H9 (cell line): ENCODE measurements around the gene ITGA7. TPM values are rescaled to one million over a fixed set of nuclear protein-coding genes. Genes with fewer than 3 reads are reported as not detected.
A peak's percentile ranks its signal among the peaks of the same experiment; 100 is the strongest.

Source experiments
- DNase-seq: peaks from one replicate; pipeline ENCODE4 v3.0.0-alpha.2; 2017
- H2AFZ ChIP-seq: one replicate; pipeline ENCODE4 v1.6.1; 2013; ENCODE audit warnings: mild to moderate bottlenecking, low read length, control low read depth, moderate library complexity
- H2AK5ac ChIP-seq: 2 replicates; pipeline ENCODE4 v1.6.1; 2013; ENCODE audit warnings: low read length, control low read depth, mixed read lengths; ENCODE audit not compliant: insufficient read length
- H2BK120ac ChIP-seq: one replicate; pipeline ENCODE4 v1.6.1; 2013; ENCODE audit warnings: low read depth, mild to moderate bottlenecking, low read length, control low read depth, inconsistent platforms; ENCODE audit not compliant: poor library complexity, severe bottlenecking
- H2BK12ac ChIP-seq: 2 replicates; pipeline ENCODE4 v1.6.1; 2013; ENCODE audit warnings: low read length, control low read depth, mixed read lengths, low read depth; ENCODE audit not compliant: insufficient read length
- H2BK15ac ChIP-seq: 2 replicates; pipeline ENCODE4 v1.6.1; 2013; ENCODE audit warnings: low read depth, low read length, control low read depth
- H2BK20ac ChIP-seq: one replicate; pipeline ENCODE4 v1.6.1; 2013; ENCODE audit warnings: low read depth, mild to moderate bottlenecking, low read length, control low read depth, inconsistent platforms; ENCODE audit not compliant: poor library complexity, severe bottlenecking
- H2BK5ac ChIP-seq: 2 replicates; pipeline ENCODE4 v1.6.1; 2013; ENCODE audit warnings: low read length, control low read depth, mixed read lengths; ENCODE audit not compliant: insufficient read length
- H3K14ac ChIP-seq: 2 replicates; pipeline ENCODE4 v1.6.1; 2013; ENCODE audit warnings: low read length, control low read depth; ENCODE audit not compliant: insufficient read depth
- H3K18ac ChIP-seq: 2 replicates; pipeline ENCODE4 v1.6.1; 2013; ENCODE audit warnings: low read depth, mild to moderate bottlenecking, mixed read lengths, low read length, control low read depth; ENCODE audit not compliant: insufficient read length
- H3K23ac ChIP-seq: 2 replicates; pipeline ENCODE4 v1.6.1; 2013; ENCODE audit warnings: low read length, control low read depth, mixed read lengths, low read depth; ENCODE audit not compliant: insufficient read length
- H3K23me2 ChIP-seq: 2 replicates; pipeline ENCODE4 v1.6.1; 2013; ENCODE audit warnings: low read depth, mild to moderate bottlenecking, mixed read lengths, low read length, control low read depth; ENCODE audit not compliant: insufficient read length, poor library complexity, severe bottlenecking
- H3K27ac ChIP-seq: 2 replicates; pipeline ENCODE4 v1.5.1; 2013; ENCODE audit warnings: low read length, control low read depth, mixed read lengths, low read depth; ENCODE audit not compliant: insufficient read length
- H3K27me3 ChIP-seq: 2 replicates; pipeline ENCODE4 v1.6.1; 2013; ENCODE audit warnings: low read length, control low read depth, inconsistent platforms; ENCODE audit not compliant: insufficient read depth
- H3K4ac ChIP-seq: 2 replicates; pipeline ENCODE4 v1.6.1; 2013; ENCODE audit warnings: low read depth, mild to moderate bottlenecking, control low read depth, inconsistent platforms, low read length, moderate library complexity
- H3K4me1 ChIP-seq: 2 replicates; pipeline ENCODE4 v1.6.1; 2013; ENCODE audit warnings: low read length, control low read depth, inconsistent platforms; ENCODE audit not compliant: insufficient read depth
- H3K4me2 ChIP-seq: 2 replicates; pipeline ENCODE4 v1.6.1; 2013; ENCODE audit warnings: low read length, control low read depth, mixed read lengths; ENCODE audit not compliant: insufficient read length, insufficient read depth
- H3K56ac ChIP-seq: 2 replicates; pipeline ENCODE4 v1.6.1; 2013; ENCODE audit warnings: low read depth, mild to moderate bottlenecking, mixed read lengths, low read length, control low read depth; ENCODE audit not compliant: insufficient read length
- H3K79me1 ChIP-seq: 2 replicates; pipeline ENCODE4 v1.6.1; 2013; ENCODE audit warnings: low read depth, mild to moderate bottlenecking, moderate library complexity, low read length, control low read depth, inconsistent platforms; ENCODE audit not compliant: insufficient read depth, poor library complexity, severe bottlenecking
- H3K79me2 ChIP-seq: 2 replicates; pipeline ENCODE4 v1.6.1; 2013; ENCODE audit warnings: low read length, control low read depth, inconsistent platforms; ENCODE audit not compliant: insufficient read depth
- H3K9ac ChIP-seq: 2 replicates; pipeline ENCODE4 v1.6.1; 2013; ENCODE audit warnings: low read length, control low read depth, mixed read lengths; ENCODE audit not compliant: insufficient read length; ENCODE audit errors: extremely low read depth
- H3K9me3 ChIP-seq: one replicate; pipeline ENCODE4 v1.6.1; 2013; ENCODE audit warnings: low read depth, low read length, inconsistent platforms; ENCODE audit not compliant: control insufficient read depth
- H3T11ph ChIP-seq: one replicate; pipeline ENCODE4 v1.6.1; 2013; ENCODE audit warnings: mild to moderate bottlenecking, low read length, control low read depth, inconsistent platforms
- H4K20me1 ChIP-seq: one replicate; pipeline ENCODE4 v1.6.1; 2013; ENCODE audit not compliant: control insufficient read depth, insufficient read length, insufficient read depth
- H4K5ac ChIP-seq: 2 replicates; pipeline ENCODE4 v1.6.1; 2013; ENCODE audit warnings: low read depth, mild to moderate bottlenecking, mixed read lengths, low read length, control low read depth; ENCODE audit not compliant: insufficient read length
- H4K8ac ChIP-seq: replicated peaks from 2 replicates; pipeline ENCODE4 v1.6.1; 2013; ENCODE audit warnings: low read length, control low read depth, mixed read lengths, low read depth; ENCODE audit not compliant: insufficient read length
- H4K91ac ChIP-seq: 2 replicates; pipeline ENCODE4 v1.6.1; 2013; ENCODE audit warnings: low read depth, mild to moderate bottlenecking, moderate library complexity, mixed read lengths, low read length, control low read depth; ENCODE audit not compliant: insufficient read length
- H3K27ac Mint-ChIP-seq, 3 experiments: 2 replicates in 2 of 3; 3 replicates in 1 of 3; pipeline ENCODE4 v1.8.0; 2020 to 2021; ENCODE audit warnings: mixed read lengths in 3 of 3, mild to moderate bottlenecking in 1 of 3, moderate library complexity in 1 of 3
- H3K27me3 Mint-ChIP-seq: 2 replicates; pipeline ENCODE4 v1.8.0; 2021; ENCODE audit warnings: low read depth, mild to moderate bottlenecking, moderate library complexity, mixed read lengths
- H3K36me3 Mint-ChIP-seq, 3 experiments: 2 replicates in 2 of 3; 3 replicates in 1 of 3; pipeline ENCODE4 v1.8.0; 2020 to 2021; ENCODE audit warnings: low read depth in 3 of 3, mixed read lengths in 3 of 3; ENCODE audit not compliant: insufficient read depth in 1 of 3
- H3K4me1 Mint-ChIP-seq, 2 experiments: 2 replicates each; pipeline ENCODE4 v1.8.0; 2020; ENCODE audit warnings: mixed read lengths in 2 of 2
- H3K4me3 Mint-ChIP-seq, 2 experiments: 2 replicates in 1 of 2; 3 replicates in 1 of 2; pipeline ENCODE4 v1.8.0; 2020 to 2021; ENCODE audit warnings: mild to moderate bottlenecking in 2 of 2, mixed read lengths in 2 of 2, moderate library complexity in 1 of 2
- H3K9me3 Mint-ChIP-seq, 2 experiments: 2 replicates in 1 of 2; 3 replicates in 1 of 2; pipeline ENCODE4 v1.8.0; 2020; ENCODE audit warnings: mild to moderate bottlenecking in 2 of 2, mixed read lengths in 2 of 2, moderate library complexity in 1 of 2
- WGBS: extraction: QIAGEN DNeasy Blood & Tissue Kit; methylation state at CpG from one replicate; pipeline ENCODE4 v1.1.7; 2013; ENCODE audit warnings: missing lambda C conversion rate, low lambda C conversion rate, mixed read lengths; ENCODE audit not compliant: insufficient read length; ENCODE audit errors: extremely low coverage; 5-methylcytosine and 5-hydroxymethylcytosine counted together
- total RNA-seq: library from RNA; stranded (reverse); gene quantifications from 2 replicates; pipeline ENCODE4 v1.2.1, GENCODE V29; 2021
- TF ChIP-seq, protein P1 (sequence below): fragments of 200-600 bp; sonication (generic); conservative IDR thresholded peaks from 3 replicates; pipeline ENCODE4 v1.8.0; 2021; ENCODE audit warnings: antibody characterized with exemption, mild to moderate bottlenecking

ITGA7 gene
- total RNA-seq, 1 experiment from 2014 or later, result 119 TPM

DNA sequence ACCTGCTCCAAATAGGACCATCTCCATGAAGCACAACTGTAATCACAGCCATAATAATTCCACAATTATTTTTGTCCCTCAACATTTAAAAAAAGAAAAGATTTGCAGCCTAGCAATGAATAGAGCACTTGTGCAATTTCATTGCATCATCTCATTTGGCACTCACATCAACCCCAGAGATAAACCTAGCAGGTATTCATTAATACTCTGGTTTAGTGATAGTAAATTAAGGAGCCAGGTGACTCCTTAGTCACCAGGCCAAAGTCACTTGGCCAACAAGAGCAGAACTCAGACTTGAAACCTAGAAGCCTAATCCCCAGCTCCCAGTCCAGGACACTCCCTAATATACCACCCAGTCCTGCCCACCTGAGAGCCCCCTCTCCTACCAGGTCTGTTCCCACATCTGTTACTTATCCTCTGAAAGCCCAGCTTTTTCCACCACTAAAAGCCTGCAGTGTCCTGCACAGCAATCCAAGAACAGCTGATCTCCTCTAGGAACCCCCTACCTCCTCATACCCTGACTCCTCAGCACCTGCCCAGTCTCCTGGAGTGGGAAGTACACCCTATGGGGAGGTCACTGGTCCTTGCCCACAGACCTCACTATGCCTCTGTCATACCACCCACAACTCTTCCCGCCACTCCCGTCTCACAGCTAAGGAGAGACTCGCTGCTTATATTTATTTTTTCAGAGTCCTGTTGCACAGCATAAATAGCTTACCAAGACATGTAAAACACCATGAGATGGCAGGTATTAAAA lies 48.9 kb downstream of the ITGA7 start:
- Histone ChIP-seq H3K27me3 (no peaks in the 10 kb centered on the region), H2BK15ac (no peak overlapping the region), H2BK5ac (no peak overlapping the region), H3K4me2 (no peak overlapping the region), H4K5ac (no peak overlapping the region), H4K8ac (no peak overlapping the region), H3K9ac (no peak overlapping the region), H3K79me2 (no peaks in the 10 kb centered on the region), H3K14ac (no peak overlapping the region), H3K23me2 (no peaks in the 10 kb centered on the region), H2BK120ac (no peak overlapping the region), H3K27ac (no peak overlapping the region), H2AFZ (no peak overlapping the region), H2BK20ac (no peak overlapping the region), H3K56ac (no peak overlapping the region), H3T11ph (no peak overlapping the region), H3K4me1 (no peaks in the 10 kb centered on the region), H3K79me1 (no peaks in the 10 kb centered on the region), H3K18ac (no peak overlapping the region), H2AK5ac (no peak overlapping the region), H4K20me1 (no peaks in the 10 kb centered on the region), H2BK12ac (no peak overlapping the region), H3K4ac (no peak overlapping the region), H3K9me3 (no peaks in the 10 kb centered on the region), H4K91ac (no peak overlapping the region), H3K23ac (no peak overlapping the region)
- no peaks in the 10 kb centered on the region for H3K36me3 Mint-ChIP-seq
- H3K9me3 Mint-ChIP-seq, result no peaks in the 10 kb centered on the region
- H3K4me1 Mint-ChIP-seq, result no peaks in the 10 kb centered on the region
- no CpG with 5 or more reads among the region's 3 CpGs for WGBS
- no peak for DNase-seq
- TF ChIP-seq, protein P1, sequence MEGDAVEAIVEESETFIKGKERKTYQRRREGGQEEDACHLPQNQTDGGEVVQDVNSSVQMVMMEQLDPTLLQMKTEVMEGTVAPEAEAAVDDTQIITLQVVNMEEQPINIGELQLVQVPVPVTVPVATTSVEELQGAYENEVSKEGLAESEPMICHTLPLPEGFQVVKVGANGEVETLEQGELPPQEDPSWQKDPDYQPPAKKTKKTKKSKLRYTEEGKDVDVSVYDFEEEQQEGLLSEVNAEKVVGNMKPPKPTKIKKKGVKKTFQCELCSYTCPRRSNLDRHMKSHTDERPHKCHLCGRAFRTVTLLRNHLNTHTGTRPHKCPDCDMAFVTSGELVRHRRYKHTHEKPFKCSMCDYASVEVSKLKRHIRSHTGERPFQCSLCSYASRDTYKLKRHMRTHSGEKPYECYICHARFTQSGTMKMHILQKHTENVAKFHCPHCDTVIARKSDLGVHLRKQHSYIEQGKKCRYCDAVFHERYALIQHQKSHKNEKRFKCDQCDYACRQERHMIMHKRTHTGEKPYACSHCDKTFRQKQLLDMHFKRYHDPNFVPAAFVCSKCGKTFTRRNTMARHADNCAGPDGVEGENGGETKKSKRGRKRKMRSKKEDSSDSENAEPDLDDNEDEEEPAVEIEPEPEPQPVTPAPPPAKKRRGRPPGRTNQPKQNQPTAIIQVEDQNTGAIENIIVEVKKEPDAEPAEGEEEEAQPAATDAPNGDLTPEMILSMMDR, result no peak
- H3K27ac Mint-ChIP-seq, result peak overlapping the region in 1 of 3 experiments; percentile 45; a peak in 1 of 7 replicates
- H3K4me3 Mint-ChIP-seq, result no peak overlapping the region
- H3K27me3 Mint-ChIP-seq, result peaks cover 21% of the 10 kb centered on the region
